Stimulated activated CD4-positive, alpha-beta T cell treated with anti-CD3 and anti-CD28 coated beads, Interleukin-2, amount 100 ng/mL, for 4 hours (primary cell): ENCODE measurements around the gene LRRC58.
"Not testable (repeated sequence)": the region's sequence is repeated elsewhere in the genome, so short reads cannot be mapped to it uniquely, and the experiment has no call there.

Experiments
- DNase-seq: peaks from one replicate; pipeline ENCODE4 v3.0.0-alpha.2; 2020; ENCODE audit warnings: low read depth

Gene LRRC58

GRCh38 chr3:120348991-120349854 is at the start of gene LRRC58:
Gene LRRC58, minus strand, starts transcription at chr3:120349354. Its CDS starts 111 bp downstream, at chr3:120349243.
- DNase-seq, result peak; percentile 84

- DNase-seq, result no peak
Measured at GRCh38 chr3:120396469-120396868, 47.3 kb upstream of the LRRC58 start.

GRCh38 chr3:120394347-120394746 is 45.2 kb upstream of the LRRC58 start:
- no peak for DNase-seq

- DNase-seq, result no peak
Measured at GRCh38 chr3:120393761-120394160, 44.6 kb upstream of the LRRC58 start.

- DNase-seq, result no peak
Measured at GRCh38 chr3:120393243-120393642, 44.1 kb upstream of the LRRC58 start.

GRCh38 chr3:120382941-120383447 is 33.8 kb upstream of the LRRC58 start:
- DNase-seq, result no peak

- DNase-seq, result no peak
Measured at GRCh38 chr3:120381503-120381902, 32.3 kb upstream of the LRRC58 start.

- DNase-seq, result not testable (repeated sequence)
Measured at GRCh38 chr3:120377948-120378347, 28.8 kb upstream of the LRRC58 start.

- no peak for DNase-seq
Measured at GRCh38 chr3:120370463-120370862, 21.3 kb upstream of the LRRC58 start.

GRCh38 chr3:120369037-120369467 is 19.9 kb upstream of the LRRC58 start:
- DNase-seq, result no peak

- DNase-seq, result no peak
Measured at GRCh38 chr3:120368172-120368571, 19.0 kb upstream of the LRRC58 start.

- no peak for DNase-seq
Measured at GRCh38 chr3:120364821-120365220, 15.7 kb upstream of the LRRC58 start.

GRCh38 chr3:120364101-120364500 is 14.9 kb upstream of the LRRC58 start:
- DNase-seq, result no peak

GRCh38 chr3:120357807-120358206 is 8.7 kb upstream of the LRRC58 start:
- DNase-seq, result no peak

GRCh38 chr3:120355486-120355885 is 6.3 kb upstream of the LRRC58 start:
- DNase-seq, result no peak

- no peak for DNase-seq
Measured at GRCh38 chr3:120353463-120353862, 4.3 kb upstream of the LRRC58 start.

GRCh38 chr3:120352017-120352416 is 2.9 kb upstream of the LRRC58 start:
- DNase-seq, result no peak

GRCh38 chr3:120350401-120350941 is 1.3 kb upstream of the LRRC58 start:
- no peak for DNase-seq

- DNase-seq, result no peak
Measured at GRCh38 chr3:120349855-120350125, 636 bp upstream of the LRRC58 start.

- DNase-seq, result peak; percentile 29
Measured at GRCh38 chr3:120348065-120348990, 826 bp downstream of the LRRC58 start.

- no peak for DNase-seq
Measured at GRCh38 chr3:120344349-120344748, 4.8 kb downstream of the LRRC58 start.

GRCh38 chr3:120341658-120342346 is 7.4 kb downstream of the LRRC58 start:
- DNase-seq, result no peak
